CD4-positive, CD25-positive, alpha-beta regulatory T cell (primary cell): ENCODE measurements around the gene GAMT. TPM values are rescaled to one million over a fixed set of nuclear protein-coding genes. Genes with fewer than 3 reads are reported as not detected.

Experiments
- ATAC-seq, 2 donors: fragments of 150-1000 bp; cut with Tn5 transposase; one replicate each; pipeline ENCODE4 v1.10.0; 2021; ENCODE audit warnings: low read depth in 2 of 2, moderate number of reproducible peaks in 2 of 2, moderate library complexity in 1 of 2
- DNase-seq, 3 donors: peaks; one replicate each; pipeline versions ENCODE4 v3.0.0 to v3.0.0-alpha.2; 2012 to 2022; ENCODE audit warnings: mixed read lengths in 1 of 3
- H3K27ac ChIP-seq: one replicate; pipeline ENCODE4 v1.7.0; 2013; ENCODE audit warnings: mild to moderate bottlenecking, low read length; ENCODE audit not compliant: insufficient read depth, poor library complexity, severe bottlenecking
- H3K27me3 ChIP-seq: one replicate; pipeline ENCODE4 v1.7.0; 2013; ENCODE audit warnings: low read length; ENCODE audit not compliant: control insufficient read depth, insufficient read depth
- H3K36me3 ChIP-seq: one replicate; pipeline ENCODE4 v1.7.0; 2013; ENCODE audit warnings: mild to moderate bottlenecking, low read length, moderate library complexity; ENCODE audit not compliant: control insufficient read depth, insufficient read depth
- H3K4me1 ChIP-seq: 2 replicates; pipeline ENCODE4 v1.7.0; 2013; ENCODE audit warnings: mild to moderate bottlenecking, low read length; ENCODE audit not compliant: insufficient read depth, control insufficient read depth, poor library complexity, severe bottlenecking
- H3K4me3 ChIP-seq: one replicate; pipeline ENCODE4 v1.7.0; 2013; ENCODE audit warnings: low read depth, mild to moderate bottlenecking, low read length, moderate library complexity
- H3K9me3 ChIP-seq, 2 experiments: 1 replicate in 1 of 2; 2 replicates in 1 of 2; pipeline ENCODE4 v1.7.0; 2013; ENCODE audit warnings: low read length in 2 of 2, mild to moderate bottlenecking in 1 of 2, moderate library complexity in 1 of 2; ENCODE audit not compliant: control insufficient read depth in 2 of 2
- H3K27ac Mint-ChIP-seq, 3 donors: one replicate each; pipeline ENCODE4 v1.8.0; 2020 to 2022; ENCODE audit warnings: mild to moderate bottlenecking in 3 of 3, mixed read lengths in 3 of 3, moderate library complexity in 2 of 3
- H3K27me3 Mint-ChIP-seq: one replicate; pipeline ENCODE4 v1.8.0; 2022; ENCODE audit warnings: mild to moderate bottlenecking, mixed read lengths
- H3K36me3 Mint-ChIP-seq: one replicate; pipeline ENCODE4 v1.8.0; 2020; ENCODE audit warnings: mixed read lengths
- H3K4me1 Mint-ChIP-seq, 4 donors: one replicate each; pipeline ENCODE4 v1.8.0; 2020 to 2022; ENCODE audit warnings: mixed read lengths in 4 of 4, mild to moderate bottlenecking in 1 of 4
- H3K4me3 Mint-ChIP-seq, 4 donors: one replicate each; pipeline ENCODE4 v1.8.0; 2020 to 2022; ENCODE audit warnings: mild to moderate bottlenecking in 4 of 4, mixed read lengths in 4 of 4, moderate library complexity in 3 of 4
- H3K9me3 Mint-ChIP-seq, 7 donors: one replicate each; pipeline ENCODE4 v1.8.0; 2020 to 2022; ENCODE audit warnings: mixed read lengths in 7 of 7, mild to moderate bottlenecking in 3 of 7, moderate library complexity in 2 of 7
- polyA plus RNA-seq, 4 donors: library from polyadenylated mRNA; unstranded; fragments of 300-500 nt; fragmentation: Illumina TruSeq; gene quantifications; one replicate each; pipeline ENCODE4 v1.2.3, GENCODE V29; 2021
- total RNA-seq: library from RNA; stranded (reverse); gene quantifications from one replicate; pipeline ENCODE4 v1.2.3, GENCODE V29; 2022

The GAMT gene
- total and polyA plus RNA-seq, 5 donors from 2014 or later, result 6.7 to 20.2 (median 12.9) TPM

GRCh38 chr19:1374250-1374577 lies 27.1 kb downstream of the GAMT start:
- H3K27ac Mint-ChIP-seq, result no peak overlapping the region
- Histone ChIP-seq H3K27me3 (no peaks in the 10 kb centered on the region), H3K4me3 (no peak overlapping the region), H3K9me3 (no peaks in the 10 kb centered on the region), H3K27ac (no peak overlapping the region), H3K36me3 (peaks cover 8% of the 10 kb centered on the region), H3K4me1 (no peaks in the 10 kb centered on the region)
- peak overlapping the region in 1 of 4 donors; percentile 51 for H3K4me3 Mint-ChIP-seq
- no peaks in the 10 kb centered on the region for H3K9me3 Mint-ChIP-seq
- H3K27me3 Mint-ChIP-seq, result no peaks in the 10 kb centered on the region
- no peaks in the 10 kb centered on the region for H3K4me1 Mint-ChIP-seq
- no peak for ATAC-seq
- H3K36me3 Mint-ChIP-seq, result peaks cover 7% of the 10 kb centered on the region
- no peak for DNase-seq

- Histone ChIP-seq H3K27ac (no peak overlapping the region), H3K4me1 (no peaks in the 10 kb centered on the region), H3K36me3 (peaks cover 8% of the 10 kb centered on the region), H3K4me3 (no peak overlapping the region), H3K27me3 (no peaks in the 10 kb centered on the region), H3K9me3 (no peaks in the 10 kb centered on the region)
- H3K4me3 Mint-ChIP-seq, result peak overlapping the region in 1 of 4 donors; percentile 51
- no peaks in the 10 kb centered on the region for H3K4me1 Mint-ChIP-seq
- no peak for DNase-seq
- H3K9me3 Mint-ChIP-seq, result no peaks in the 10 kb centered on the region
- no peak for ATAC-seq
- H3K36me3 Mint-ChIP-seq, result peaks cover 7% of the 10 kb centered on the region
- H3K27me3 Mint-ChIP-seq, result no peaks in the 10 kb centered on the region
- H3K27ac Mint-ChIP-seq, result no peak overlapping the region
Measured at GRCh38 chr19:1373534-1374249, 27.6 kb downstream of the GAMT start.

DNA sequence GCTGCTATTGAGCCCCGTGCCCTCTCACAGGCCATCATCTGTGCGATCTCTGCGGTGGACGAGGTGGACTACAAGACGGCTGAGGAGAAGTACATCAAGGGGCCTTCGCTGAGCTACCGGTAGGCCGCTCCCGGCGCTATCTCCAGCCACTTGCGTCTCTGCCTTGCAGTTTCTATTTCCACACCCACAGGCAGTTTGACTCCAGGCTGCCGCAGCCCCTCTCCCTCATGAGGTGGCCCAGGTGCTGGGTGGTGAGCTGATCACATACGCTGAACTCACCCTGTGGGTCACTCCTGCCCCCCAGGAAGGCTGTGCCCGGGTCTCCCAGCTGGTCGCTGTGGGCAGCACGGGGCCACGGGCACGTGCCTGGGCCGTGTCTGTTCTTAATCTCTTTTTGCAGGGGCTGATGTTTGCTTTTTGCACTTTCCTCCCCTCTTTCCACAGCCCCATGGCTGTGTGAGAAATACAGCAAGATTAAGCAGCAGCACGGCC lies 28.3 kb downstream of the GAMT start:
- ATAC-seq (no peak), DNase-seq (no peak)
- H3K4me1 Mint-ChIP-seq, result no peaks in the 10 kb centered on the region
- Histone ChIP-seq H3K27ac (no peak overlapping the region), H3K4me3 (no peak overlapping the region), H3K36me3 (peaks cover 8% of the 10 kb centered on the region), H3K9me3 (no peaks in the 10 kb centered on the region), H3K27me3 (no peaks in the 10 kb centered on the region), H3K4me1 (no peaks in the 10 kb centered on the region)
- no peaks in the 10 kb centered on the region for H3K9me3 Mint-ChIP-seq
- no peak overlapping the region for H3K27ac Mint-ChIP-seq
- peaks cover 7% of the 10 kb centered on the region for H3K36me3 Mint-ChIP-seq
- H3K4me3 Mint-ChIP-seq, result no peak overlapping the region
- no peaks in the 10 kb centered on the region for H3K27me3 Mint-ChIP-seq

GRCh38 chr19:1370579-1371361 lies 30.6 kb downstream of the GAMT start:
- H3K9me3 Mint-ChIP-seq, result no peaks in the 10 kb centered on the region
- DNase-seq, result no peak
- Histone ChIP-seq H3K4me1 (no peaks in the 10 kb centered on the region), H3K27ac (no peak overlapping the region), H3K4me3 (no peak overlapping the region), H3K27me3 (no peaks in the 10 kb centered on the region), H3K36me3 (peaks cover 10% of the 10 kb centered on the region), H3K9me3 (no peaks in the 10 kb centered on the region)
- H3K4me1 Mint-ChIP-seq, result no peaks in the 10 kb centered on the region
- no peaks in the 10 kb centered on the region for H3K27me3 Mint-ChIP-seq
- H3K4me3 Mint-ChIP-seq, result no peak overlapping the region
- ATAC-seq, result no peak
- H3K27ac Mint-ChIP-seq, result no peak overlapping the region
- H3K36me3 Mint-ChIP-seq, result peaks cover 7% of the 10 kb centered on the region

DNA sequence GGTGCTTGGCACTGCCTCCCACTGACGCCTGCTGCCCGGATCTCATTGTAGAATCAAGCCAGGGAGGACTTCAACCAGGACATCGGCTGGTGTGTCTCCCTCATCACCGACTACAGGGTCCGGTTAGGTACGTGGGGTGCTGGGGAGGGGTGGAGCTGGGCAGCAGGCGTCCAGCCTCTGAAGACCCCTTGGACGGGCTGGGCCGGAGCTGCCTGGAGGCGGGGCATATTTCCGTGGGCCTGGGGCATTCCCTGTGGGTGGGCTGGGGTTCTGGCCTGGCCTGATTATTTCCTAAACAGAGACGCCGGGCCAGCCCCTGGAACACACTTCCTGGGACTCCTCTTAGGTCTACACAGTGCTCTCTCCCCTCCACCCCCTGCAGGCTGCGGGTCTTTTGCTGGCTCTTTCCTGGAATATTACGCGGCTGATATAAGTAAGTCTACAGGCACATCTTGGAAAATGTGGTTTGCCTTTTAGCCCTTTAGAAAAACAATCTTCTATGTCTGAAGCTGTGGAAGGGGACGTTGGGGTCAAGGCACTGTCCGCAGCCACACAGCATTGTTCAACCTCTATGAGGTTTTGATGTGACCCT lies 32.0 kb downstream of the GAMT start:
- Histone ChIP-seq H3K9me3 (no peaks in the 10 kb centered on the region), H3K4me3 (no peak overlapping the region), H3K27ac (no peak overlapping the region), H3K27me3 (no peaks in the 10 kb centered on the region), H3K36me3 (peaks cover 10% of the 10 kb centered on the region), H3K4me1 (no peaks in the 10 kb centered on the region)
- ATAC-seq, result no peak
- Mint-ChIP-seq H3K27ac (peak overlapping the region in 1 of 3 donors; percentile 20), H3K4me1 (peaks cover 0 to 6% (median 2%) of the 10 kb centered on the region in 4 donors), H3K36me3 (peaks cover 7% of the 10 kb centered on the region), H3K9me3 (no peaks in the 10 kb centered on the region), H3K4me3 (no peak overlapping the region), H3K27me3 (no peaks in the 10 kb centered on the region)
- DNase-seq, result no peak

GRCh38 chr19:1366899-1367870 lies 34.2 kb downstream of the GAMT start:
- peaks cover 17% of the 10 kb centered on the region for H3K4me1 ChIP-seq
- no peak overlapping the region for H3K27ac ChIP-seq

GRCh38 chr19:1366296-1366695 lies 35.0 kb downstream of the GAMT start:
- peaks cover 9% of the 10 kb centered on the region for H3K36me3 ChIP-seq
- no peaks in the 10 kb centered on the region for H3K27me3 ChIP-seq
- H3K4me1 ChIP-seq, result peaks cover 17% of the 10 kb centered on the region
- no peaks in the 10 kb centered on the region for H3K9me3 ChIP-seq
- no peak for ATAC-seq
- H3K4me3 ChIP-seq, result no peak overlapping the region
- no peak for DNase-seq
- no peak overlapping the region for H3K4me3 Mint-ChIP-seq
- H3K27ac ChIP-seq, result no peak overlapping the region
- H3K4me1 Mint-ChIP-seq, result peaks cover 7 to 28% (median 10%) of the 10 kb centered on the region in 4 donors
- H3K36me3 Mint-ChIP-seq, result peaks cover 8% of the 10 kb centered on the region
- H3K27ac Mint-ChIP-seq, result no peak overlapping the region
- H3K9me3 Mint-ChIP-seq, result no peaks in the 10 kb centered on the region
- H3K27me3 Mint-ChIP-seq, result no peaks in the 10 kb centered on the region

More at GRCh38 chr19:1366899-1367870, 34.2 kb downstream of the GAMT start:
- Mint-ChIP-seq H3K27ac (no peak overlapping the region), H3K9me3 (no peaks in the 10 kb centered on the region), H3K36me3 (peaks cover 4% of the 10 kb centered on the region), H3K27me3 (no peaks in the 10 kb centered on the region), H3K4me3 (peak overlapping the region in 1 of 4 donors; percentile 65), H3K4me1 (peaks cover 7 to 22% (median 10%) of the 10 kb centered on the region in 4 donors)
- DNase-seq (no peak), ATAC-seq (no peak)
- Histone ChIP-seq H3K36me3 (peaks cover 9% of the 10 kb centered on the region), H3K27me3 (no peaks in the 10 kb centered on the region), H3K4me3 (no peak overlapping the region), H3K9me3 (no peaks in the 10 kb centered on the region)
